ENCODE measurements around the gene SH3PXD2A.
"Not testable (repeated sequence)": the region's sequence is repeated elsewhere in the genome, so short reads cannot be mapped to it uniquely, and the experiment has no call there.

The SH3PXD2A gene

GRCh38 chr10:103849880-103850571, 5.3 kb downstream of the SH3PXD2A start:
- no peak for DNase-seq

- no peak for DNase-seq
Measured at GRCh38 chr10:103849212-103849877, 6.0 kb downstream of the SH3PXD2A start.

GRCh38 chr10:103847909-103848468, 7.4 kb downstream of the SH3PXD2A start:
- DNase-seq, result no peak

GRCh38 chr10:103847346-103847745, 8.0 kb downstream of the SH3PXD2A start:
- DNase-seq, result no peak

- no peak for DNase-seq
Measured at GRCh38 chr10:103845972-103846371, 9.4 kb downstream of the SH3PXD2A start.

- not testable (repeated sequence) for DNase-seq
Measured at GRCh38 chr10:103845346-103845745, 10.0 kb downstream of the SH3PXD2A start.

GRCh38 chr10:103843854-103844570, 11.4 kb downstream of the SH3PXD2A start:
- DNase-seq, result no peak

- no peak for DNase-seq
Measured at GRCh38 chr10:103843045-103843444, 12.3 kb downstream of the SH3PXD2A start.

GRCh38 chr10:103842605-103843004, 12.8 kb downstream of the SH3PXD2A start:
- no peak for DNase-seq

GRCh38 chr10:103841519-103841918, 13.9 kb downstream of the SH3PXD2A start:
- no peak for DNase-seq

GRCh38 chr10:103840740-103841070, 14.7 kb downstream of the SH3PXD2A start:
- no peak for DNase-seq

- no peak for DNase-seq
Measured at GRCh38 chr10:103839872-103840739, 15.3 kb downstream of the SH3PXD2A start.

GRCh38 chr10:103839519-103839871, 15.9 kb downstream of the SH3PXD2A start:
- DNase-seq, result no peak

GRCh38 chr10:103838862-103839518, 16.4 kb downstream of the SH3PXD2A start:
- no peak for DNase-seq

- DNase-seq, result no peak
Measured at GRCh38 chr10:103838070-103838395, 17.3 kb downstream of the SH3PXD2A start.

GRCh38 chr10:103837370-103838069, 17.9 kb downstream of the SH3PXD2A start:
- no peak for DNase-seq

- no peak for DNase-seq
Measured at GRCh38 chr10:103836861-103837260, 18.5 kb downstream of the SH3PXD2A start.

GRCh38 chr10:103836273-103836672, 19.1 kb downstream of the SH3PXD2A start:
- no peak for DNase-seq

- DNase-seq, result no peak
Measured at GRCh38 chr10:103835096-103836050, 20.0 kb downstream of the SH3PXD2A start.

GRCh38 chr10:103834436-103835095, 20.8 kb downstream of the SH3PXD2A start:
- DNase-seq, result no peak

Data from NCI-H2227 treated with DMSO at 0.1 percent for 48 hours (cell line).